SK-N-SH treated with all-trans-retinoic acid at 6 μM for 48 hours (cell line): ENCODE measurements around the gene GNL2.

Source experiments
- ATAC-seq: fragments of 200-7000 bp; cut with Tn5 transposase; 3 replicates; pipeline ENCODE4 v1.9.1; 2020; ENCODE audit warnings: mild to moderate bottlenecking, moderate library complexity
- ARNTL ChIP-seq: fragments of 450-650 bp; formaldehyde crosslinking; IDR thresholded peaks from 2 replicates; pipeline ENCODE4 v1.5.0; 2020; ENCODE audit warnings: low read depth, mild to moderate bottlenecking, moderate library complexity, borderline replicate concordance
- BACH2 ChIP-seq: fragments of 250-450 bp; sonication (Bioruptor Pico); IDR thresholded peaks from 2 replicates; pipeline ENCODE4 v1.9.0; 2021; ENCODE audit warnings: mild to moderate bottlenecking, borderline replicate concordance
- CREB5 ChIP-seq: fragments of 250-450 bp; sonication (Bioruptor Pico); IDR thresholded peaks from 2 replicates; pipeline ENCODE4 v1.5.1; 2020; ENCODE audit warnings: low read depth, mild to moderate bottlenecking, moderate library complexity
- CSDC2 ChIP-seq: fragments of 250-450 bp; sonication (Bioruptor Pico); IDR thresholded peaks from 2 replicates; pipeline ENCODE4 v1.5.0; 2020; ENCODE audit warnings: mild to moderate bottlenecking, moderate library complexity
- CSRNP3 ChIP-seq: fragments of 250-450 bp; sonication (Bioruptor Pico); IDR thresholded peaks from 2 replicates; pipeline ENCODE4 v1.5.1; 2021; ENCODE audit warnings: mild to moderate bottlenecking, moderate library complexity
- ESRRG ChIP-seq: fragments of 250-450 bp; sonication (Bioruptor Pico); IDR thresholded peaks from 2 replicates; pipeline ENCODE4 v1.6.1; 2021; ENCODE audit warnings: mild to moderate bottlenecking
- GLIS3 ChIP-seq: fragments of 250-450 bp; sonication (Bioruptor Pico); IDR thresholded peaks from 2 replicates; pipeline ENCODE4 v1.5.0; 2020; ENCODE audit warnings: mild to moderate bottlenecking, moderate library complexity
- ISL1 ChIP-seq: fragments of 250-450 bp; sonication (Bioruptor Pico); IDR thresholded peaks from 2 replicates; pipeline ENCODE4 v2.1.2; 2022; ENCODE audit warnings: mild to moderate bottlenecking, moderate library complexity
- PATZ1 ChIP-seq: fragments of 250-450 bp; sonication (Bioruptor Pico); IDR thresholded peaks from 2 replicates; pipeline ENCODE4 v1.8.0; 2020; ENCODE audit warnings: mild to moderate bottlenecking, moderate library complexity, borderline replicate concordance
- PPARA ChIP-seq: fragments of 250-450 bp; sonication (Bioruptor Pico); IDR thresholded peaks from 2 replicates; pipeline ENCODE4 v1.5.0; 2020; ENCODE audit warnings: mild to moderate bottlenecking, borderline replicate concordance
- RARB ChIP-seq: fragments of 250-450 bp; sonication (Bioruptor Pico); IDR thresholded peaks from 2 replicates; pipeline ENCODE4 v1.8.0; 2021; ENCODE audit warnings: mild to moderate bottlenecking, moderate library complexity
- SNAI2 ChIP-seq: fragments of 250-450 bp; sonication (Bioruptor Pico); IDR thresholded peaks from 2 replicates; pipeline ENCODE4 v1.5.0; 2020; ENCODE audit warnings: mild to moderate bottlenecking, moderate library complexity
- TCF4 ChIP-seq: fragments of 250-450 bp; sonication (Bioruptor Pico); IDR thresholded peaks from 2 replicates; pipeline ENCODE4 v1.8.0; 2021; ENCODE audit warnings: mild to moderate bottlenecking, moderate library complexity, borderline replicate concordance
- TOX ChIP-seq: fragments of 250-450 bp; sonication (Bioruptor Pico); IDR thresholded peaks from 2 replicates; pipeline ENCODE4 v1.8.0; 2021; ENCODE audit warnings: mild to moderate bottlenecking, moderate library complexity, borderline replicate concordance
- ZFP3 ChIP-seq: fragments of 250-450 bp; sonication (Bioruptor Pico); IDR thresholded peaks from 2 replicates; pipeline ENCODE4 v1.5.0; 2020; ENCODE audit warnings: mild to moderate bottlenecking, moderate library complexity
- ZFP30 ChIP-seq: fragments of 450-650 bp; formaldehyde crosslinking; IDR thresholded peaks from 2 replicates; pipeline ENCODE4 v1.5.0; 2022; ENCODE audit warnings: mild to moderate bottlenecking, moderate library complexity
- ZNF565 ChIP-seq: fragments of 450-650 bp; formaldehyde crosslinking; conservative IDR thresholded peaks from 2 replicates; pipeline ENCODE4 v1.5.0; 2020; ENCODE audit warnings: low read depth, mild to moderate bottlenecking, moderate library complexity
- TF ChIP-seq, protein P1 (sequence below): fragments of 250-450 bp; sonication (Bioruptor Pico); IDR thresholded peaks from 2 replicates; pipeline ENCODE4 v1.8.0; 2021; ENCODE audit warnings: low read depth, mild to moderate bottlenecking, moderate library complexity, borderline replicate concordance

Gene GNL2

GRCh38 chr1:37609002-37609401 lies 13.3 kb upstream of the GNL2 start:
- no peak for ATAC-seq
- no peak for TF ChIP-seq CSRNP3
- TF ChIP-seq PPARA = no peak
- no peak for TF ChIP-seq ISL1 (CRISPR knock-in tag)
- no peak for TF ChIP-seq CSDC2
- no peak for TF ChIP-seq ESRRG
- TF ChIP-seq TCF4 (CRISPR knock-in tag) = no peak
- no peak for TF ChIP-seq ARNTL

DNA sequence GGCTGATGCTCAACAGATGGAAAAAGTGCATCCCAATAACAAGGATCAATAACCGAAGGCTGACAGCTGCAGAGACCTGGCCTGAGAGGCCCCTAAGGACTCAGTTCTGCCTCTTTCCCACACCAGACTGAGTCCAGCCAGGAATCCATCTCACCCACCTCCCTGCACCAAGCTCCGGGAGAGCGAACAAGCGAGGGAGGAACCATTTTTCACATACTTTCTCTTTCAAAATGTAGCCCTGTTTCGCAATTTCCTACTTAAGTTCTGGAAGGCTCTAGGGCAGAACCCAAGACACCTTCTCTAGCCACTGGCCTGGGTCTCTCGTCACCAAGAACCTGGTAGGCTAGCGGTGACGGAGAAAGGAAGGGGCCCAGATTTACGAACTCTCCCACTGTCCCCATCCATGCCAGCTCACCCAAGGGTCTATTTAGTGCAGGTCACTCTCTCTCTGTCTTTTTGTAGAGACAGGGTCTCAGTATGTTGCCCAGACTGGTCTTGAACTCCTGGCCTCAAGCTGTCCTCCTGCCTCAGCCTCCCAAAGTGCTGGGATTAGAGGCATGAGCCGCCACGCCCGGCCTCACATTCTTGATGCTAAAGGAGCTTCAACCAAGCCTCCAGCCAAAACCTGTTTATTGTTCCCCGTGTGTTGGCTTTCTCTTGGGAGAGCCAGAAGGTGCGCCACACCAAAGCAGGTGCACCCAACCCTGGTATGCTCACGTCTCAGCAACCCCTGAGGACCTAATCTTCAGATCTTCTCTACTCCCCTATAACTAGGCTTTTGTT lies 10.9 kb upstream of the GNL2 start:
- no peak for ATAC-seq
- TF ChIP-seq GLIS3 (CRISPR knock-in tag) (no peak), RARB (no peak), TOX (CRISPR knock-in tag) (no peak)

DNA sequence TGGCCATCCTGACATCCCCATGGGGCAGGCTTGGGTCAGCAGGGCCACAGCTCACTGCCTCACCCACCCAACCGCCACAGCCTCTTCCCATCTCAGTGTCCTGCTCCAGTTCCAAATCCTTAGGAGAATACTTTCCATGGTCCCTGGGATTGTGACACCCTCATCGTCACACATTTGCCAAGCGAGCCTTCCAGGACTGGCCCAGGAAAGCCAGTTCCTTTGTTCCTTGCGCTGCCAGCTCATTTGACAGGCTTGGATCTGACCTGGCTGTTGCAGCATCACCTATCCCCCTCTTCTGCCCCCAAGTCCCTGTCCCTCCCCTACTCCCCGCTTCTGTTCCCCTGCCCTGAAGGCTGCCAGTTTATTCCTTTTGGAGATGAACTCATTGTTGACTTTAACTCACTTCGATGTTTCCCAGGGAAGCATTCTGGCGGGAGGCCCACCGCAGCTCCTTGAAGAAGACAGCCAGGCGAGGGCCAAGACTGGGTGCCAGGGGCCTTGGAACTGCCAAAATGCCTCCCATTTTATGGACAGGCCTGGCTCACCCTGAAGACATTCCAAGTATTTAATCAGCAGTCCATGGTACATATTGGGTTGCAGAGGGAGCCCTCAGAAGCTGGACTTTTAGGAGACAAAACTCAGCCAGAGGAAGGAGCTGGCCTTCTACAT lies 10.2 kb upstream of the GNL2 start:
- no peak for TF ChIP-seq CSRNP3
- TF ChIP-seq, protein P1, sequence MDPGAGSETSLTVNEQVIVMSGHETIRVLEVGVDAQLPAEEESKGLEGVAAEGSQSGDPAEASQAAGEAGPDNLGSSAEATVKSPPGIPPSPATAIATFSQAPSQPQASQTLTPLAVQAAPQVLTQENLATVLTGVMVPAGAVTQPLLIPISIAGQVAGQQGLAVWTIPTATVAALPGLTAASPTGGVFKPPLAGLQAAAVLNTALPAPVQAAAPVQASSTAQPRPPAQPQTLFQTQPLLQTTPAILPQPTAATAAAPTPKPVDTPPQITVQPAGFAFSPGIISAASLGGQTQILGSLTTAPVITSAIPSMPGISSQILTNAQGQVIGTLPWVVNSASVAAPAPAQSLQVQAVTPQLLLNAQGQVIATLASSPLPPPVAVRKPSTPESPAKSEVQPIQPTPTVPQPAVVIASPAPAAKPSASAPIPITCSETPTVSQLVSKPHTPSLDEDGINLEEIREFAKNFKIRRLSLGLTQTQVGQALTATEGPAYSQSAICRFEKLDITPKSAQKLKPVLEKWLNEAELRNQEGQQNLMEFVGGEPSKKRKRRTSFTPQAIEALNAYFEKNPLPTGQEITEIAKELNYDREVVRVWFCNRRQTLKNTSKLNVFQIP = no peak
- no peak for TF ChIP-seq SNAI2
- no peak for TF ChIP-seq BACH2 (CRISPR knock-in tag)
- TF ChIP-seq RARB = no peak
- TF ChIP-seq PPARA = no peak
- no peak for TF ChIP-seq ZFP30
- TF ChIP-seq TOX (CRISPR knock-in tag) = no peak
- no peak for TF ChIP-seq GLIS3 (CRISPR knock-in tag)
- no peak for TF ChIP-seq ESRRG
- no peak for TF ChIP-seq CREB5
- TF ChIP-seq ARNTL = no peak
- no peak for TF ChIP-seq ZNF565 (CRISPR knock-in tag)
- TF ChIP-seq CSDC2 = no peak
- ATAC-seq = no peak

- no peak for TF ChIP-seq BACH2 (CRISPR knock-in tag)
- no peak for TF ChIP-seq ZFP3 (CRISPR knock-in tag)
- TF ChIP-seq CSDC2 = no peak
- no peak for TF ChIP-seq PATZ1 (CRISPR knock-in tag)
- no peak for TF ChIP-seq PPARA
- no peak for TF ChIP-seq TOX (CRISPR knock-in tag)
- TF ChIP-seq TCF4 (CRISPR knock-in tag) = no peak
- no peak for ATAC-seq
These were observed 9.4 kb upstream of the GNL2 start for GRCh38 chr1:37605061-37605650.
